ENCODE measurements around the gene TRIP12. TPM values are rescaled to one million over a fixed set of nuclear protein-coding genes. Genes with fewer than 3 reads are reported as not detected.
"Not testable (repeated sequence)": the region's sequence is repeated elsewhere in the genome, so short reads cannot be mapped to it uniquely, and the experiment has no call there.

The TRIP12 gene
- total and polyA plus RNA-seq, 2 donors (not counting 3 experiments of a cell fraction or from before 2014, with no cell fraction given) = 53.8 to 278 TPM

DNA sequence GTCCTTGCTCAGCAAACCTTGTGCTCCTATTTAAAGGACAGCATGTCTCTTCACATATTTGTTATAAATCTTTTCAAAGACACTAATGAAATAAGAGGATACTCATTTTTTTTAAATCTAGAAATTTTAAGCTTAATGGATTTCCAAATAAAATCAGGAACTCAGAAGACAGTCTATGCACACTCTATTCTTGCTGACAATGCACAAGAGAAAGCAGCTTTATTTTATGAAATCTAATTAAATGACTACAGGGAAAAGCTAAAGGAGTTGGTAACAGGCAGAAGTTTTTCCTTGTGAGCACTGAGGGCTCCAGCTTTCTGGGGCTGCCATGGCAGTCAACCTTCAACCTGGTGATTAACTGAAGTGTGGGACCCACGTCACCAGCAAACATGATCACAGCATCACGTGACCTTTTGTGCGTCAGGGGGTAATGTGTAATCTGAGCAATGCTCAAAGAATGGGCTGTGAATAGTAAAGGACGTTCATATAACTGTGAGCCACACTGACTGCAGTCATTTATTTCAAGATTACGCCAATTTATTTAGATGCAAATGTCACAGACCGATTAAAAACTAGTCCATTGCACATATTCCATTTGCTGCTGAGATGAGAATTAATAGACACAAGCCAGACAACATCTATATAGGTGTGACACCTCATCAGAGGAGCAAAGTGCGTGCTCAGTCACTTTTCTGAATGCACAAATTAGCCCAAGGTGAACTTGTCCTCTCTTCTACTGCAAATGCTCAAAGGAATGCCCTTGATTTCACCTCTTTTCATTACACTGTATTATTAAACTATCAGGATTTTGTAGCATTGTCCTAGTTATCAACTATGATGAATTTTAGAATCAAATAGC, 195.9 kb downstream of the TRIP12 start:
- Histone ChIP-seq H4K20me1 (replicated peaks; ENCODE audit: control insufficient read depth, extremely low read depth, insufficient read depth, low read length) (no peaks in the 10 kb centered on the region), H3K36me3 (ENCODE audit: control insufficient read depth in 2 of 2, extremely low read depth in 1 of 2, insufficient read depth in 2 of 2, low read length in 2 of 2) (no peaks in the 10 kb centered on the region), H3K79me2 (ENCODE audit: control insufficient read depth, insufficient read depth, low read length) (no peaks in the 10 kb centered on the region), H3K9ac (replicated peaks; ENCODE audit: extremely low read depth, insufficient read depth, low read length) (no peak overlapping the region), H2AFZ (ENCODE audit: low read depth, low read length) (no peak overlapping the region), H3K27ac (ENCODE audit: insufficient read depth, low read depth, low read length) (no peak overlapping the region), H3K4me1 (ENCODE audit: control insufficient read depth, extremely low read depth, insufficient read depth, low read length) (no peaks in the 10 kb centered on the region), H3K9me3 (replicated peaks; ENCODE audit: control insufficient read depth, insufficient read depth, low read length) (no peaks in the 10 kb centered on the region), H3K9me1 (replicated peaks; ENCODE audit: control insufficient read depth, extremely low read depth, insufficient read depth, low read length) (no peaks in the 10 kb centered on the region), H3K27me3 (ENCODE audit: control insufficient read depth in 2 of 2, insufficient read depth in 2 of 2, low read length in 2 of 2) (no peaks in the 10 kb centered on the region), H3K4me3 (replicated peaks in 1 of 3; ENCODE audit: insufficient read depth in 1 of 3, low read depth in 1 of 3, low read length in 3 of 3) (no peak overlapping the region), H3K4me2 (ENCODE audit: insufficient read depth, low read length) (no peak overlapping the region)
- TF ChIP-seq, protein P1, sequence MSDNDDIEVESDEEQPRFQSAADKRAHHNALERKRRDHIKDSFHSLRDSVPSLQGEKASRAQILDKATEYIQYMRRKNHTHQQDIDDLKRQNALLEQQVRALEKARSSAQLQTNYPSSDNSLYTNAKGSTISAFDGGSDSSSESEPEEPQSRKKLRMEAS (IDR thresholded peaks at IDR 0.05; ENCODE audit: insufficient read depth, insufficient read length) = no peak
- no peak for TF ChIP-seq POLR2AphosphoS5 (IDR thresholded peaks at IDR 0.05; ENCODE audit: insufficient read depth, low read depth, low read length)
- TF ChIP-seq MYC (IDR thresholded peaks at IDR 0.05; ENCODE audit: low read depth, low read length) = no peak
- TF ChIP-seq GATA2 (IDR thresholded peaks at IDR 0.05; ENCODE audit: insufficient read depth, insufficient read length, low read depth, low read length) = no peak
- no TSS peak for BruUV-seq (replicated peaks)
- DNase-seq (ENCODE audit: low read depth, low spot score) = no peak
- dilution Hi-C loops (cut with MboI; ENCODE audit: extremely low pct_ligation_motif_present, low sequenced_read_pairs) = no loop called here
- CTCF ChIA-PET = interaction anchor here (1.0 kb wide), 1 partner anchor 11 kb away, joined by 3 read pairs; no protein-coding TSS in a partner anchor
- POLR2A ChIA-PET = no interaction called here
- intact Hi-C loops (cut with micrococcal nuclease) = no loop called here
- FAIRE-seq = no peak

DNA sequence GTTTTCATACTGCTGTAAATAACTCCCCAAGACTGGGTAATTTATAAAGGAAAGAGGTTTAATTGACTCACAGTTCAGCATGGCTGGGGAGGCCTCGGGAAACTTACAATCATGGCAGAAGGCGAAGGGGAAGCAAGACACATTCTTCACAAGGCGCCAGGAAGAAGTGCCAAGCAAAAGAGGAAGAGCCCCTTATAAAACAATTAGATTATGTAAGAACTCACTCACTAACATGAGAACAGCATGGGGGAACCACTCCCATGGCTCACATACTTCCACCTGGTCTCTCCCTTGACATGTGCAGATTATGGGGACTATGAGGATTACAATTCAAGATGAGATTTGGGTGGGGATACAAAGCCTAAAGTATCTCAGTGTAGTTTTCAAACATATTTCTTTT, 198.6 kb downstream of the TRIP12 start:
- H3K9me1 ChIP-seq (replicated peaks; ENCODE audit: control insufficient read depth, extremely low read depth, insufficient read depth, low read length); H3K36me3 ChIP-seq (ENCODE audit: control insufficient read depth in 2 of 2, extremely low read depth in 1 of 2, insufficient read depth in 2 of 2, low read length in 2 of 2); H3K27me3 ChIP-seq (ENCODE audit: control insufficient read depth in 2 of 2, insufficient read depth in 2 of 2, low read length in 2 of 2); intact Hi-C loops (cut with micrococcal nuclease); H3K9me3 ChIP-seq (replicated peaks; ENCODE audit: control insufficient read depth, insufficient read depth, low read length); H2AFZ ChIP-seq (ENCODE audit: low read depth, low read length); H3K4me3 ChIP-seq (replicated peaks in 1 of 3; ENCODE audit: insufficient read depth in 1 of 3, low read depth in 1 of 3, low read length in 3 of 3); H3K9ac ChIP-seq (replicated peaks; ENCODE audit: extremely low read depth, insufficient read depth, low read length); dilution Hi-C loops (cut with MboI; ENCODE audit: extremely low pct_ligation_motif_present, low sequenced_read_pairs); H3K4me2 ChIP-seq (ENCODE audit: insufficient read depth, low read length); H4K20me1 ChIP-seq (replicated peaks; ENCODE audit: control insufficient read depth, extremely low read depth, insufficient read depth, low read length); FAIRE-seq; H3K79me2 ChIP-seq (ENCODE audit: control insufficient read depth, insufficient read depth, low read length); BruUV-seq (replicated peaks); DNase-seq (ENCODE audit: low read depth, low spot score); H3K4me1 ChIP-seq (ENCODE audit: control insufficient read depth, extremely low read depth, insufficient read depth, low read length); H3K27ac ChIP-seq (ENCODE audit: insufficient read depth, low read depth, low read length); CTCF ChIA-PET; POLR2A ChIA-PET: not testable (repeated sequence)
